LNCAP (cell line): ENCODE results near the gene CACNG7.

Experiments used
- CTCF ChIP-seq: fragments of 450-650 bp; IDR thresholded peaks from 2 replicates; pipeline ENCODE4 v1.5.1; 2017; ENCODE audit warnings: mild to moderate bottlenecking

CACNG7 gene

GRCh38 chr19:53881482-53882390 lies 27.3 kb upstream of the CACNG7 start, which contains the start of gene PRKCG:
Gene PRKCG (plus strand): TSS chr19:53882197. CDS start chr19:53882495, 298 bp downstream.
- peak; percentile 55 for TF ChIP-seq CTCF

GRCh38 chr19:53882391-53883050 lies 26.6 kb upstream of the CACNG7 start:
- TF ChIP-seq CTCF = peak; percentile 9; the same call in 1 of the 2 replicates

- no peak for TF ChIP-seq CTCF
Observed at GRCh38 chr19:53883231-53883661, 25.8 kb upstream of the CACNG7 start.

GRCh38 chr19:53883741-53884140 lies 25.3 kb upstream of the CACNG7 start:
- TF ChIP-seq CTCF = no peak

- TF ChIP-seq CTCF = no peak
Observed at GRCh38 chr19:53884256-53884655, 24.8 kb upstream of the CACNG7 start.

- TF ChIP-seq CTCF = no peak
Observed at GRCh38 chr19:53885036-53885435, 24.0 kb upstream of the CACNG7 start.

- no peak for TF ChIP-seq CTCF
Observed at GRCh38 chr19:53892301-53892980, 16.6 kb upstream of the CACNG7 start.
